C4-2B (cell line): Measurements from ENCODE around the gene ATXN1.

Source experiments
- H3K27ac ChIP-seq: fragments of 450-650 bp; 2 replicates; pipeline ENCODE4 v1.5.1; 2017
- CTCF ChIP-seq: fragments of 450-650 bp; conservative IDR thresholded peaks from 2 replicates; pipeline ENCODE4 v1.5.1; 2017; ENCODE audit warnings: mild to moderate bottlenecking
- ZFX ChIP-seq: fragments of 450-650 bp; IDR thresholded peaks from 2 replicates; pipeline ENCODE4 v1.6.1; 2017

ATXN1 gene

DNA sequence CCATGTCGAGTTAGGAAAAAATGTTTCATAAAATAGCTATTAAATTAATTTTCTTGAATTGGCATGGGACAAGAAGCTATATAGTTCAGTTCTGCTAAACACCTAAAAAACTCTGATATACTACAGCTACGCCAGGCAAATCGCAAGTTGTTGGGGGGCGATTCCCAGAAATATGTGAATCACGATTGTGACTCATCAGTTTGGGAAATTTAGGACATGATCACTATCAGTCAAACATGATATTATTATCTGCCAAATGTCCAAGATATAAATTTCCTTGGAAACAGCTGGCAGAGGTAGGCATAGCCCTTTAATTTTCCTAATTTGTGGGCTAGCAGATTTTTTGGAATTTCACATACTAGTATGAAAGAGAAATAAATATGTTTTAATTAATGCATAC is 123.6 kb downstream of the ATXN1 start:
- no peak overlapping the region for H3K27ac ChIP-seq
- no peak for TF ChIP-seq ZFX
- TF ChIP-seq CTCF, result no peak

DNA sequence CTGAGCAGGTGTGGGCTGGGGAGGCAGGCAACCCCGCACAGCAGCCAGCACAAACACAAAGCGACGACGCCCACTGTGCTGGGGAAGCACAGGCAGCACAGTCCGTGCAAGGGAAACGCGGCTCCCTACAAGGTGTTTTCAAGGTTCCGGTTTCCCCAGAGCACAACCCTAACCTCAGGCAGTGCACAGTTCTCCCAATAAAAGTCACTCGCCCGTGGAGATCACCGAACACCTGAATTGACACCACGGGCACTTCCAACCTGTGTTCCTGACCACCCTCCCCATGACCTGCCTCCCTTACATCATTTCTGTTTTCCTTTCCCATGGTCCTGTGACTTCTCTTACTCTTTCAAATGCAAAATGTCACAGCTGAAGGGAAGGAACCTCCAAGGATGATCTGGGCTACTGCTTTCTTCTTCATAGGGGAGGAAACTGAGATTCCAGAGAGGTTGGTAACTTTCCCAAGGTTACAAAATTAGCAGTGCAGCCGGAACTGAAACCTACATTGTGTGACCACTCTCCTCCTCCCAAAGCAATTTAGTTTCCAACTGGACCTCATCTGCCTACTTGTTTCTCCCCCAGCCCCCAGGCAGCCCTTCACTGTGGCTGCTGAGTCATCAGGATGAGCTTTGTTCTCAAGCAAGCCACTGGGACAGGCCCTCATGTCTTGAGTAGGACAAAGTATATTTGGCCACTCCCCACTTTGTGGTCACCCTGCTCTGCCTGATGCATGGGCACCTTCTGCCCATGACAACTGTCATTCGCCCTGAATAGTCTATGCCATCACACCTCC is 125.3 kb downstream of the ATXN1 start:
- no peak overlapping the region for H3K27ac ChIP-seq

GRCh38 chr6:16635291-16635809 is 125.9 kb downstream of the ATXN1 start:
- H3K27ac ChIP-seq, result no peak overlapping the region
- TF ChIP-seq CTCF (no peak), ZFX (no peak)

More for the DNA sequence above, 125.3 kb downstream of the ATXN1 start:
- TF ChIP-seq CTCF (no peak), ZFX (no peak)

GRCh38 chr6:16634855-16635254 is 126.4 kb downstream of the ATXN1 start:
- TF ChIP-seq CTCF (no peak), ZFX (no peak)
- H3K27ac ChIP-seq, result no peak overlapping the region

DNA sequence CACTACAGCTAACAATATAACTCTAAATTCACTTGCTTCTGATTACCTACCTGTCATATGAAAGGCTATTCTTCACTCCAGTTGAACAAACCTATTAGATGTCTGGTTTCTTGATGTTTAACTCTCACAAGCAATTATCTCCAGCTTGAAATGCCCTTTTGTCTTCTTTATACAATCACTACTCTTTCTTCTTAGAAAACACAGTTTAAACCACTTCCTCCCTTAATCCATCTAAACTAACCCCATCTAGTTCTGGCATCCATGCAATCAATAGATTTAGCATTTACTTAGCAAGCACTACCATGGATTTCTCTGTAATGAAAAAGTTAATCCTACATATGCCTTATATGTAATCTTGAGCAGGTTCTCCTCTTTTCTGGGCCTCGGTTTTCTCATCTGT is 127.3 kb downstream of the ATXN1 start:
- TF ChIP-seq CTCF, result no peak
- TF ChIP-seq ZFX, result no peak
- H3K27ac ChIP-seq, result no peak overlapping the region

- no peak for TF ChIP-seq CTCF
- no peak for TF ChIP-seq ZFX
- no peak overlapping the region for H3K27ac ChIP-seq
Observed at GRCh38 chr6:16633465-16633864, 127.8 kb downstream of the ATXN1 start.

DNA sequence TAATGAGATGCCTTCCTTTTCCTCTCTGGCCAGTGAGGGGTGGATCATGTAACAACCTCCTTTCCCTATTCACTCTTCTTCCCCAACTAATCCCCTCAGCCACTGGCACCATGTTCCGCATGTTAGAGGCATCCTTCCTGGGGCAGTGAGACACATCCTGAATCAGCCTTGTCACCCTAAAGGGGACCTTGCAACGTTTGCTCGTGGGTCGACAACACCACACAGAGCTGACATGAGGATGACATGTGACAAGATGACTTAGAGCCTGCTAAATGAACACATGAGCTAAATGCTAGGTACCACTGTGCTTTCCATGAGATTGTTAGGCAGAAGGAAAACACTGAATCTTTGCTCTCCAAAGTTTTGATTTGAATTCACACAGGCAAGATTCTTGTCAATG is 129.2 kb downstream of the ATXN1 start:
- no peak for TF ChIP-seq CTCF
- no peak for TF ChIP-seq ZFX
- H3K27ac ChIP-seq, result no peak overlapping the region
